ENCODE measurements around the gene MYO5B. TPM values are rescaled to one million over a fixed set of nuclear protein-coding genes. Genes with fewer than 3 reads are reported as not detected.

MYO5B gene
- polyA plus RNA-seq, 1 of the 3 experiments (the other 2 are of a cell fraction) = 1.3 TPM

- TF ChIP-seq GATA2 (CRISPR knock-in tag; IDR thresholded peaks at IDR 0.05) = no peak
- no peak for TF ChIP-seq PBX3 (IDR thresholded peaks at IDR 0.05)
- TF ChIP-seq EZH2phosphoT487 (IDR thresholded peaks at IDR 0.05; ENCODE audit: borderline replicate concordance, low read depth) = no peak
- TF ChIP-seq USF1 (IDR thresholded peaks at IDR 0.05; ENCODE audit: borderline replicate concordance, low read depth) = no peak
- H3K9ac ChIP-seq = no peak overlapping the region
- no peaks in the 10 kb centered on the region for H3K4me1 ChIP-seq (ENCODE audit: control insufficient read depth in 1 of 2, insufficient read depth in 2 of 2, low read depth in 1 of 2, low read length in 1 of 2)
- CTCF ChIA-PET = no interaction called here
- no peaks in the 10 kb centered on the region for H3K36me3 ChIP-seq (replicated peaks in 1 of 2; ENCODE audit: control insufficient read depth in 1 of 2, insufficient read depth in 2 of 2, low read length in 1 of 2)
- no peak overlapping the region for H2AFZ ChIP-seq (ENCODE audit: low read depth)
- no peaks in the 10 kb centered on the region for H4K20me1 ChIP-seq (ENCODE audit: insufficient read depth)
- no peak overlapping the region for H3K4me2 ChIP-seq
- H3K9me3 ChIP-seq = no peaks in the 10 kb centered on the region
- H3K27me3 ChIP-seq (ENCODE audit: insufficient read depth) = 0 out of 2 replicates have a peak, but pooled peaks cover under 1% of the 10 kb centered on the region
- no peak for DNase-seq
- no peaks in the 10 kb centered on the region for H3F3A ChIP-seq (replicated peaks; ENCODE audit: insufficient read depth)
- no peaks in the 10 kb centered on the region for H3K79me2 ChIP-seq (ENCODE audit: insufficient read depth)
- no peak overlapping the region for H3K27ac ChIP-seq (ENCODE audit: low read depth in 2 of 2, low read length in 1 of 2)
- 46% methylated on average over 4 of the region's 4 CpGs for WGBS (ENCODE audit: low lambda C conversion rate)
- H3K4me3 ChIP-seq (ENCODE audit: low read depth in 2 of 2, low read length in 1 of 2) = no peak overlapping the region
- POLR2A ChIA-PET = no interaction called here
- H3K9me2 ChIP-seq = no peaks in the 10 kb centered on the region
Observed at GRCh38 chr18:49960376-49960775, 234.6 kb downstream of the MYO5B start.

DNA sequence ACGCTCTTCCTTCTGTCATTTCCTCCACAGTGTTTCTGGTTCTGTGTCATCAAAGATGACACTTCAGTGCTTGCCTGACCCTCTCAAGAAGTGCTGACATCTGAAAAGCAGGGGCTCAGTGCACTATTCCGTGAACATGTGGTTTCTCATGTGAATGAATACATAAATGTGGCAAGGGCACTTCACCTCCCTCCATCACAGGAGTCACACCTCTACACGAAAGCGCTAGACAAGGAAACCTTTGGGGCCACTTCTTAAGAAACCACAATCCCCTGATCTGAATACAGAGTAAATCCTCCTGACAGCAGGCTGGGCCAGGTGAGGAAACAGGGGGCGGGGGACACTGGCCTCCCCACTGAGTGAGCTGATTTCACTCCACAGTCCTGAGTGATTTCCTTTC is 235.8 kb downstream of the MYO5B start:
- Histone ChIP-seq H3K4me1 (ENCODE audit: control insufficient read depth in 1 of 2, insufficient read depth in 2 of 2, low read depth in 1 of 2, low read length in 1 of 2) (no peaks in the 10 kb centered on the region), H3K9ac (no peak overlapping the region), H3K4me2 (no peak overlapping the region), H2AFZ (ENCODE audit: low read depth) (no peak overlapping the region), H3F3A (replicated peaks; ENCODE audit: insufficient read depth) (no peaks in the 10 kb centered on the region), H3K9me2 (no peaks in the 10 kb centered on the region), H3K9me3 (no peaks in the 10 kb centered on the region), H4K20me1 (ENCODE audit: insufficient read depth) (no peaks in the 10 kb centered on the region), H3K27ac (ENCODE audit: low read depth in 2 of 2, low read length in 1 of 2) (no peak overlapping the region), H3K79me2 (ENCODE audit: insufficient read depth) (no peaks in the 10 kb centered on the region), H3K36me3 (replicated peaks in 1 of 2; ENCODE audit: control insufficient read depth in 1 of 2, insufficient read depth in 2 of 2, low read length in 1 of 2) (no peaks in the 10 kb centered on the region), H3K4me3 (ENCODE audit: low read depth in 2 of 2, low read length in 1 of 2) (no peak overlapping the region), H3K27me3 (ENCODE audit: insufficient read depth) (0 out of 2 replicates have a peak, but pooled peaks cover 7% of the 10 kb centered on the region)
- 42% methylated on average over 5 of the region's 5 CpGs for WGBS (ENCODE audit: low lambda C conversion rate)
- ChIA-PET CTCF (no interaction called here), POLR2A (no interaction called here)
- TF ChIP-seq USF2 (IDR thresholded peaks at IDR 0.05; ENCODE audit: borderline replicate concordance, low read depth, low read length) (no peak), USF1 (IDR thresholded peaks at IDR 0.05; ENCODE audit: borderline replicate concordance, low read depth) (no peak), REST (IDR thresholded peaks at IDR 0.05; ENCODE audit: low read depth, low read length) (no peak), EZH2phosphoT487 (IDR thresholded peaks at IDR 0.05; ENCODE audit: borderline replicate concordance, low read depth) (no peak), CHD2 (IDR thresholded peaks at IDR 0.05; ENCODE audit: low read length, partially characterized antibody) (no peak), JUND (IDR thresholded peaks at IDR 0.05) (no peak), CTCF (IDR thresholded peaks at IDR 0.05) (no peak), GATA2 (CRISPR knock-in tag; IDR thresholded peaks at IDR 0.05) (no peak), ELF1 (IDR thresholded peaks at IDR 0.05) (no peak), TEAD4 (IDR thresholded peaks at IDR 0.05; ENCODE audit: borderline replicate concordance, insufficient read depth) (no peak)
- DNase-seq = no peak

All from SK-N-SH (cell line).